ENCODE results near the gene TBC1D5.

Gene TBC1D5

DNA sequence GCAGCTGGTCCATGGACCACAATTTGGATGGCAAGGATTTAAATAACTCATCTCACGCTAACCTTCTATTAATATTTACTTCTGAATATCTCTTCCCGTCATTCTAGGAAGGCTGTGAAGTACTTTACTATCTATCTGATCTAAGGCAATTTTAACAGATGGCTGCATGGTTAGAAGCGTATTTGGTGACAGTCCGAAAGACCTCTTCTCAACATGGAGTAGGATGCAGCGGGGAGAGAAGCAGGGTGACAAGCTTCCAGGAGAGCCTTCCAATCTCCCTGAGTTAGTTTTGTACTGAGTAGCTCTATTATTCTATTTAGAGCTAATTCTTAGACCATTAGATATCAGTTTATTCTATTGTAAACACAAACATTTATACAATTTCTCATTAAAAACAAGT, 548.3 kb downstream of the TBC1D5 start:
- no peak for DNase-seq

DNA sequence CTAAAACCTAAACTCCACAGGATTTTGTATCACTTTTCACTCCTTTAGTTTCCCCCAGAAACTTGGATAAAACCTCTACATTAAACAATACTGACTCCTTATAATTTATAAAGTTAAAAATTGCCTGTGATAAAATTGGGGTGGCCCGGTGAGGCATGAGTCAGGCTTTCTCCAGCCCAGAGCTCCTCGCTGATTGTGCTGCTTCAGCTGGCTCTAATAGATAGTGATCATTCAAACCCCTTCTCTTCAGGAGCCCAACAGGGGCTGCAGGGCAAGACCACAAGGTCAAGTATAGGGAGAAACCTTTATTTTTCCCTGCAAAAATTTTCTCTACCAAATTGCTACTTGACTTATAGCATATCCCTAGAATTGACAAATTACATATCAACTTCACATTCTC, 549.4 kb downstream of the TBC1D5 start:
- no peak for DNase-seq

DNA sequence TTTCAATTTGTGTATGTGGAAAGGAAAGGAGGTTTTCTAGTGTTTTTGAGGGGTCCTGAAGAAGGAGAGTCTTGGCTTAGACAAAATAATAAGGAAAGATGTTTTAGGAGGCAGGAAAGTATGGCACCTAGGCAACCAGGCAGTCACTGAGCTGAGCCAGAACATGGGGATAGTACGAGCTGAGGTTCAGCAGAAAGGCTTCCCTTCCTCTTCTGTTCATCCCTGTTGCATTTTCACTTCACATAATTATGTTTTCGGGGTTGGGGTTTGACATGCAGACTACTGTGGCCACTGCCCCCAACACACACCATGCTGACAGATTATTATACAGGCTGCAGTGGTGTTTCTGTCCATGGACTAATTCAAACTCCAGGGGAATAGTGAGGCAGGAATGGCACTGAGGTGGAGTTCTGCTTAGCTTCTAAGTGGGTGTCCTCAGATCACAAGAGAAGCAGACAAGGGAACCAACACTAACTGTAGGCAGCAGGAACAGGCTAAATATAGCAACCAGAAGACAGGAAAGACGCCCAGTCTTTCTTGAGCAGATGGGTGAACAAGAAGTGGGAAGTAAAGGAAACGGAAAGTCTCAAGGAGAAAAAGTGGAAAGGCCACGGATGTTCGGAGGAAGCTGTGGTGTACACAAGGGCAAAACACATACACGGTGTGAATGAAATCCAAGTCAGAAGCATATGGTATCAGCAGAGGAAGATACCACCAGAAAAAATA, 551.9 kb downstream of the TBC1D5 start:
- DNase-seq: no peak

DNA sequence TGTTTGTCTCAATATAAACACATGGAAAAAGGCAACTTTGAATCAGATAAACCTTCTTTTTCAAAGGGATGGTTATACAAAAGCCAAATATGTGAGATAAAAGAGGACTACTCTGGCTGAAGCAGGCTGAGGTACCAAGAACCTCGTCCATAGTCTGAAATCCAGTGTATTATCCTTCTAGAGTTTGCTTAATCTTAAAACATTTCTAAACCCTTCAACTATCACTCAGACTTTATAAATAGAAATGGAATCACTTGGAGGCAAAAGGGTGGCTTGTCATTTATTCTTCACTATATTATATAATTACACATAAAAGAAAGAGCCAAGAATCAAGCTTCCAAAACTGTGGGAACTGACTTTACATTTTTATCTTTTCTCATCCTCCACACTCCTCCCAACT, 554.1 kb downstream of the TBC1D5 start:
- no peak for DNase-seq

DNA sequence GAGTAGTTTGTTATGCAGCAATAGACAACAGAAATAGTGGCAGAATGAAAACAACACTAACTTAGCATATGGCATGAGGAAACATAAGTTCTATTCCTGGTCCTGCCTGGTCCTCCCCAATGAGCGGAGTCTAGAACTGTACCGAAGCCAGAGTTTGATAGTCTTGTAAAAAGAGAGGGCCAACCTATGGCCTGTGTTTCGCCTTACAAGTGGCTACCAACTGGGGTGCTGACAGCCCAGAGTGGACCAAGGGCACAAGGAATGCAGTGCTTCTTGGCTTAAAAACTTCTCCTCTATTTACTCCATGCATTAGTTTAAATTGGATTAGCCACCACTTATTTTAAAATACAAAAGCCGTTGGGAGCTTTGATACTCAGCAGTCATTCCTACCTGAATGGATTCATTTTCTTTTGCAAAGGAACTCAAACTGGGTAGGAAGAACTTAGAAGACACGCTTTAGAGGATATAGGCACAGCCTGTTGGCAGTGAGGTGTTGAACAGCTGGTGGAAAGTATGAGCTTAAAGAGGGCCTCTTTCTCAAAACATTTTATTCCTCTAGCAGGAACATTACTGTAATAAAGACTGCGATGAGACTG, 554.7 kb downstream of the TBC1D5 start:
- DNase-seq: no peak

DNA sequence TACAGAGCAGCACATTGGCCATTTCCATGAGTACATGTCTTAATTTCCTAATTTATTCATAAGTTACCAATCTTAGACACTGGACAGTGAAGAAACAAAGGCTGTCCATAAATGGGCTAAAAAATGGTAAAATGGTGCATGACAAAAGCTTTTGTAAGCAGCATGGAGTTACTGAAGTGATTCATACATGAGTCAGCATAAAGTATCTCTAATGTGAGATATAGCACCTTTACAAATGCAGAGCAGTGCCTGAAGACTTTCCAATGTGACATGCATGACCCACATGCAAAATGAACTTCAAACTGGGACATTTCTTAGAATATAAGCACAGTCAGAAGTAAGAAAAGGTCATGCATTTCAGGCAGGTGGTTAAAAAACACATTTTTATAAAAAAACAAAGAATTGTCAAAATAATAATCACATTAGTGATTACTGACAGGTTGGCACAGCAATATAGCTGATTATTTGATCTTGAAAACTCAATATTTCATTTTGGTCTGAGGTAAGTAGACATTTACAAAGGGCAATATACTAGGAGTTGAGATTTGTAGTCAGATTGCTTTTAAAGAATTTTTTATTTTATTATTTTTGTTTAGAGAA, 558.4 kb downstream of the TBC1D5 start:
- peak; percentile 8 for DNase-seq

DNA sequence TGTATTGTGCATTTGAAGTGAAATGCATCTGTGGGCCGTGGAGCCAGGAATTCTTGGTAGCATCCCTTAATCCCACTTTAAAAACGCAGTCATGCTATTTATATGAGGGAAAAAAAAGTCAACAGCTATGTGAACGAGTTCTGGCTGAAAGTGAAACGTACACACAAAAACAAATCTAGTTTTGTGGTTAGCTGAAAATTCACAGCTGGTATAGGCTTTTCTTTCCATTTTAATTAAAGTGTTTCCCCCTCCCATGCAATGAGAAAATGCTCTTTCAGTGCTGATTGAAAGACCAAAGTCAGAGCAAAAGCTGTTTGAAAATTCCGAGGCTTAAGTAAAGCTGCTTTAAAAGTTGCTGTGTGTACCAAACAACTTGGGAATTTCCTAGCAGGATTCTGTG, 560.3 kb downstream of the TBC1D5 start:
- DNase-seq: no peak

DNA sequence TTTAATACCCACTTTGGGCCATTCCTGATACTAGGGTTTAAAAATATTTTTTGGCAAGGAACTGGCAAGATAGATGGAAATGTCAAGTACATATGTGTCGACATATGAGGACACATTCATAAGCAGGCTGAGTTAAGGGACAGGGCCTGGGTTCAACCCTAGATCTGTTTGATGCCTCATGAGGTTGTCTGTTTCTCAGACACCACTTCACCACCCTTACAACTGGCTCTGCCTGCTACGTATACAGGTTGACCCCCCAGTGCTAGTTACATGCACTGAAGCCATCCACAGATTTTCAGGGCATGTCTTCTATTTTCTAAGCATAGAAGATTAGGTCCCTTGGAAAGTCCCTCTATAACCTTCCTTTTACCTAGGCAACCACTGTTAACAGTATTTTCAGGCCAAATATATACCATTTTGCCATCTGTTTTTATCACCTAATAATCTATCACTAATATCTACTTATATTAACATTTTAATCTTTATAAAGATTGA, 561.0 kb downstream of the TBC1D5 start:
- no peak for DNase-seq

DNA sequence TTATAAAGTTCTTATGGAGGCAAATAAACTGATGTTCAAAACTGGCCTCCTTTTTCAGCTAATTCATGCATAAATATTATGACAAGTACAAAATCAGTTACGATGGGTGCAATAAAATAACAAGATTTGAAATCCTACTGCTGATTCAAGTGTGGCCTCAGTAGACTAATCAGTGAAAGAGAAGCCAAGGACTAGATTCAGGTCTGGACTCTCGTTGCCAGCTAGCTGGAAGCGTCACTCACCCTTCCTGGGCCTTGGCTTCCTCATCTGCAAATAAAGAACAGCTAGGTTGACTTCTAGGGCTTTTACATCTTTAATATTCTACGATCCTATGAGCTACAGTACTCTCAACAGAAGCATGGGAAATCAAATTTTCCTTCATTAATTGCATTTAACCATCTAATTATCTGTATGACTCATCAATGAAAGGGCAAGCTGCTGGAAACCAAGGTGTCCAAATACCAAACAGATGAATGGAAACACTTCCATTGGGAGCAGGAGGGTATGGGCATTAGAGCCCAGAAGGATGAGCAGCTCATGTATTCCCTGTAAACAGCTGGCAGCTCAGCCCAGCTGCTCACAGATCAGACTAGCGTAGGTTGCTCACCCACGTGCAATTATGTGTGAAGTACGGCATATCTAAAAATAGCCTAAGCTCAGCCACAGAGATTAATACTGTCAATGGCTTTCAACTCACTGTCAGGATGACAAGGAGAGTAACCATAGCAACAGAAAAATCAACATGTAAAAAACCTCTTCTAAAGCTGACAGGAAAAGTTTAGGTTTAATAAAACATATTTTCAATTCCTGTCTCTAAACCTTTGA, 562.8 kb downstream of the TBC1D5 start:
- DNase-seq: no peak

DNA sequence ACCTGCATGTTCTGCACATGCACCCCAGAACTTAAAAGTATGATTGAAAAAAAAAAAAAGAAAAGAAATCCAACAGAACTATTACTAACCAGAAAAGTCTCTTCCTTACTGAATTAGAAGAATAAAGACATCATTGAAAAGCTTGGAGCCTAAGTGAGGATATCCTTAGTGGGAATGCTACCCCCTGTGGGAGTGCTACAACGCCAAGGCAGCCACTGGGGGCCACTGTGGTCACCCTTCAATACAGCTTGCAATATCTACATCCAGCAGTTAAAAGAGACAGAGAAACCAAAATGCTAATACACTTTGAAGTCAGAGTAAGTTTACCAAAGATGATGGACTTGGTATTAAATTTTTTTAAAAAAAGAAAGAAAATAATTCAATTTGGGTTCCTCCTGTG, 565.7 kb downstream of the TBC1D5 start:
- no peak for DNase-seq

DNA sequence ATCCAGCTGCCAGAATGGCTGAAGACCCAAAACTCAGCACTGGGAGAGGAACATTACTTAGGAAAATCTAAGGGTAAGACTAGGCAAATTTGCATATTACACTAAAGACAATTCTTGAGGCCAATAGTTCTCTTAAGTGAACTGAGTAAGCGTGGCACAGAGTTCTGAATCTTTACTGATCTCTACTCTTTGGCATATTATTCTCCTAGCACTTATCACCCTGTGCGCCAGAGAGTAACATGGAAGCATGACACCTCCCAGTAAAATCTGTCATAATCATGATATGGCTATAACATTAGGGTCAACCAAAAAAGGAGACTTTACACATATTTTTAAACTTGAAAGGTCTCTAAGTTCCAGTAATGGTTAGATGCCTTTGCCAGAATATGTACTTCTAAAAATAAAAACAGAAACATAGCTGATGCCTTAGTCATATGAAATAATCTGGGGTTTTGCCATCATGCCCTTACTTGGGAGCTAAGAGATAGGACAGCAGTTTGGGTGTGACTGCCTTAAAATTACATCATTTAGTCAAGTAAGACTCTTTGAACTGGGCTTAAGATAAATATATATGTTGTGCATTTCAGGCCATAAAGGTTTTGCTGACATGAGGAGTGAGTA, 567.1 kb downstream of the TBC1D5 start:
- DNase-seq: no peak

DNA sequence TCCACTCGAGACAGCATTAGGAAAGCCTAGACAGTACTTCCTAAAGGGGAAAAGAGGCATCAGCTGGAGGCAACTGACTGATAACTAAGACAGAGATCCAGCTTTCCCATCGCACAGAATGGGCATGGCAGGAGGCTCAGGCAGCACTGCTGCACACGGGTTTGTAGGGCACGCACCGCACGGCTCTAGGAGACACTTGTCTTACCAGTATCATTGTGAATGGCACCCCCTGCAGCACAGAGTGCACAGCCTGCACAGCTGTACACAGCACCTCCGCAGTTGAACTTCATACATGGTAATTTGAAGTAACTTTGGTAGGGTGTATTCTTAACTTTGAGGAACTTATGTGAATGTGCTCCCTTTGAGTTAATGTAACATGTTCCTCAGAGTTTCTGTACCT, 576.1 kb downstream of the TBC1D5 start:
- no peak for DNase-seq

DNA sequence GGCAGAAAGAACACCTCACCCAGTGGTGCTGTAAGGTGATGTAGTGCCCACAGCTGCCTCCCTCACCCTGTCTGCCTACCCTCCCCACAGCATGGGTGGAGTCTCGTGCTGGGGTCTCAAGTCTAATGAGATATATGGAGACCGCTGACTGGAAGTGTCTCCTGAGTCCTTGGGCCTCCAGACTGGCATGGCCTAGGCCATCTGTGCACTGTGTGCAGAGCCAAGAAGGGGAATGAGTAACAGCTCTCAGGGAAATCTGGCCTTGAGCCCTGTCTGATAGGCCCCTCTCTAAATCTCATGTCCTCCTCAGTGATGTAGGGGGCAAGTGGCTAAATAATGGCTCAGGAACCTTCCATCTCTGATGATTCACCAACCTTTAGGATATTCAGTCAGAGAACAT, 580.3 kb downstream of the TBC1D5 start:
- no peak for DNase-seq

DNA sequence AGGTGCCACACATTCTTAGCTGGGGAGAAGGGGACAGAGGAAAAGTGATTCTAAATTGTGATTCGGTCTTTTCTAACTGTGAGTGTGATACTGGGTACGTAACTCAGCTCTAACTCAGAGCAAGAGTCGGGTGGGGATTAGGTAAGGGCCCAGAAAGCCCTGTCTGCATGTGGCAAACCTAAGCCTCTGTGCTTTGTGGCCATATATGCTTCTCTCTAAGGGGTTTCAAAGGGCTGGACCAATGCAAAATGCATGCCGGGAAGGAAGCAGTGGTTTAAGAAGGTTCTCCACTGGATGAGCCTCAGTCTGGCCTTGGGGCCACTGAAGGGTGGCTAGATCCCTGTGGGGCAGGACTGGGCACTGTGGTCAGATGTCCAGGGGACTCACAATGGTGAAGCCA, 581.8 kb downstream of the TBC1D5 start:
- no peak for DNase-seq

DNA sequence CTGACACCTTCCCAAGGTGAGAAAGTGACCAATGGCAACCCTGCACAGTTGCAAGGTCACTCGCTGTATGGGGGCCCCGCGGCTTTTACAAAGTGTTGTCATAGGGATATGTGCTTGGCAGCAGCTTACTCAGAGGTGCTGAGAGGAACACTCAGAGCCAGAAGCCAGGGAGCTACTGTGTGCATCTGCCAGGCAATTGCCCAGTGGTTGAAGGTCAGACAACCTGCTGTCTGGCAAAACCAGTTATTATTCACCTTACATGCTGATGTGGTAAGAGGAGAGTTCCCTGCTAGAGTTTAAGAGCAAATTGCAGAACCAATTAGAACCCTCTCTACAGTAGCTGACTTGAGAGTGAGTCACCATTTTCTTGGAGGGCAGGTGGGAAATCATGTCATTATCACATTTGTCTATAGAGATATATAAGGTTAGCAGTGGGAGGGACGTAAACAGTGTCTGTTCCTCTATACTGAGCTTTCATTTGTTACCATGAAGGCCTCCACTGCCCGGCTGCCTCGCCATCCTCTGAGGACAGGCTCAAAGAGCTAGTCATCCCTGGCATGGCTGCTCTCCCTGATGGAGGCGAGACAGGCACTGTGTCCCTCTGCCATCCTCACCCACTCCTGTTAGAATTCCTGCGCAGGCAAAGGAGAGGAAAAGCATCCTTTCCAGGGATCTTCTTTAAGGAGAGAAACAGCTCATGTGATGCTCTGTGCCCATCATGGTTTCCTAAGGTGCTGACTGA, 583.3 kb downstream of the TBC1D5 start:
- peak; percentile 59 for DNase-seq

DNA sequence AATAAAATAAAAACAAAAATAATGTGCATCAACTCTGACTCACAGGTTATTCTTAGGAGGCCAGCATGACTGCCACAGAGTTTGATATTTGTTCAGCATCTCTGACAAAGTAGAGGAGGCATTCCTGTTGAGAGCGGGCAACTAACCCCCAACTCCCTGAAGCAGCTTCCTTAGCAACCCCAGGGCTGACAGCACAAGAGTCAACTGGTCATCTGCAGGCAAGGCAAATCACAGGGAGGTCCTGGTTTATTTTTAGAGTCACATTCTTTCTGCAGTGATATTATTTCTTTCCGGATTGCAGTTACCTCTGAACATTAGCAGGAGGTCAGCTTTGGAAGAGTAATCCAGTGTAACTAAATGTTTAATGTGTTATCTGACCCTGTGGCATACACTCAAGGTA, 584.7 kb downstream of the TBC1D5 start:
- DNase-seq: no peak

DNA sequence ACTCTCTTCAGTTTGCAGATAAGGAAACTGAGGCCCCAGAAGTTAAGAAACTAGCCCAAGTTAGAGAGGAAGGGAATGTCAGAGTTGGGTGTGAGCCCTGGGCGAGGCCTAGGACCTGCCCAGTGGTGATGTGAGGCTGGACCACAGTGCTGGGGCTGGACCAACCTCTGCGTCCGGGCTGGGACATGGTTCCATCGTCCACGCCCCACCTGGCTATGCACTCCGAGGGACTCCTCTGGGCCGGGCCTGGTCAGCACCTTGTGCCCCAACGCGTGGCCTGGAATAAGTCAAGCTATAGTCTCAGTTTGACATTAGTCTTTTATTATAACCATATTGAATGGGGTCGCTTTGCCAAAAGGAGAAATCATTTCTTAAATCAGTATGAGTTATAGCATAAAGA, 585.6 kb downstream of the TBC1D5 start:
- DNase-seq: no peak

DNA sequence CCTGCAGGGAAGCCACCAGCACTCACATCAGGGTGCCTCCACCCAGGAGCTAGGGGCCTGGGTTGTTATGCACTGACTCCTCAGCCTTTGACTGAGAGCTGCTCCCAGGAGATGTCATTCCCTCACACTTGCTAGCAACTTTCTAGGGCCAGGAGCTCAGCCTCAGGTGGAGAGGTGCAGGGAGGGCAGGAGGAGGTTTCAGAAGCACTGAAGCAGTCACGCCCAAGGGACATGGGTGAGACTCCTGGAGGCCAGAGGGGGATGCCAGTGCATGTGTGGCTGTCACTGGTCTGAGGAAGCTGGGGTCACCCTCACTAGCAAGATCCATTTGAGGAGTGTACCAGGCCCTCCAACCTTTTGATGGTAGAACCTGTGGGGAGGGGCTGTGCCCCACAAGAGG, 586.5 kb downstream of the TBC1D5 start:
- DNase-seq: no peak

DNA sequence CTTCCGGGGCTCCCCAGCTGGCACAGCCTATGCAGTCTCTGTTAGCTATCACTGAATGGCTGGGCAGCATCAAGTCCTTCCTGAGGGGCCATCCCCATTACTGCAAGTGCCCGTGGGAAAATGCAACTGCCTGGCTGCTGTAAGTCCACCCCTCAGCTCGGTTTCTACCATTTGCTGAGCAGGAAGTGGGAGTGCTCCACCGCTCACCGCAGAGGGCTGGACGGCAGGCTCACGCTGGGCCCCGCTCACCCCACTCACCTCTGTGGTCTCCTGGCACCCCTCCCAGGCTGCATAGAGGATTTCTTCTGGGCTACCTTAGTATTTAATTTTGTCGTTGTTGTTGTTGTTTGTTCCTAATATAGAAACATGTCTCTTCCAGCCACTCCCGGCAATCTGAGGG, 587.5 kb downstream of the TBC1D5 start:
- no peak for DNase-seq

DNA sequence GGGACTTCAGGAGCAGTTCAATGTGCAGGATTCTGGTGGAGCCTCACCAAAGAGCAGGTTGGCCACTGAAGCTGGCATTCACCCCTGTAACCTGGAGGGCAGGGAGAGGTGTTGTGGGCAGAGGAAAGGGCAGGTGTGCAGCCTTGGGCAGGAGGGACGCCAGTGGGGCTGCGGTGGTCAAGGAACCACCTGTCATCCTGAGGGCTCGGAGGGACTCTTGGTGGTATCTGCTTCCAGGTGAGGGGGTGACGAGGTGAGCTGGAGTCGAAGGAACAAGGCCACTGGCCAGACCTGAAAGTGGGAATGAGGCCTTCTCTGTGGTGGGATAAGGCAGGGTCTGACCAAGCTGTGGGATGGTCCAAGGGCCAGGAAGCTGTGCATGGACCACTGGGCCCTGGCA, 588.2 kb downstream of the TBC1D5 start:
- no peak for DNase-seq

DNA sequence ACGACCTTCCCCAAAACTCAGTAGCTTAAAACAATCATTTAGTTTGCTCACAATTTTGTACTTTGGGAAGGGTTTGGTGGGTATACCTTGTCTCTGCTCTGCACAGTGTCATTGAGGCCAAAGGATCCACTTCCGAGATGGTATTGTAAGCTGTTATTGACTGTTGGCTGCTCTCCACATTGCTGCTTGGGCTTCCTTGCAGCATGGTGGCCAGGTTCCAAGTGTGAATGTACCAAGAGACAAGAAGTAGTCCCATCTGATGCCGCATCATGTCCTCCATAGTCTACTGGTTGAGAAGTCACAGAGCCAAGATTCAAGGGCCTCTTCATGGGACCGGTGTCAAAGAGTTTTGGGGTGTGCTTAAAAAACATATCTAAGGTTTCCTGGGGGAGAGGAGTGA, 589.2 kb downstream of the TBC1D5 start:
- no peak for DNase-seq

DNA sequence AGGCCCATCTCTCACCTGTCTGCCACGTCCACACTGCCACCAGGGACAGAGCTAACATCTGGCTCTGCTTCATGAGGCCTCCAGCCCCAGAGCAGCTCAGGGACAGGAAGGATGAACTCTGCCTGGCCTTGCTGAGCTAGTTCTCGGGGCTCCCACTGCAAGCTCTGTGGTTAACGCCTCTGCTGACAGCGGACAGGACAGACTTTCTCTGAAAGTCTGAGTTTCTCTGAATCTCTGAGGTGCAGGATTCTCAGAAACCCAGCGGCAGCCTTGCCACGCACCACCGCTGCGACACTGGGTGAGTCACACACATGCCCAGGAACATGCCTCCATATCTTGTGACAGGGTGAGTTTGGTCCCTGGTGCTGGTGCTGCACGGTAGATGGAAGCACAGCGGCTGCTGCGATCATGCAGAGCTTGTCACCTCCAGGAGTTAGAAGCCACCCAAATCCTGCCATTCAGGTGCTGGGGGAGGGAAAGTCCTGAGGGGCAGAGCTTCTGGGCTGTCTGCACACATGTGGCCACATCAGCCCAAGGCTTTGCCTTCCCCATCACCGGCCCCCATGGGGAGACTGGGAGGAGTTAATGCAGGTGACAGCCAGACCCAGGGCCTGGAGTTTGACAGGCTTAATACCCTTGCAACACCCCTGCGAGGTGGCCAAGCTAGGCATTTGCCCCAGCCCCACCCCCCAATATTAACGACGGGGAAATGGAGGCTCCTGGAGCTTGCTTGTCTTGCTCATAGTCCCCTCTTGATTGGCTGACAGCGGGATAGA, 590.6 kb downstream of the TBC1D5 start:
- peak; percentile 95 for DNase-seq
